Stimulated activated effector memory CD8-positive, alpha-beta T cell treated with anti-CD3 and anti-CD28 coated beads, Interleukin-12 subunit alpha, Interleukin-12 subunit beta, amount 100 ng/mL, for 72 hours (primary cell): ENCODE results near the gene ULBP3.
A peak's percentile ranks its signal among the peaks of the same experiment; 100 is the strongest.
"Not testable (repeated sequence)": the region's sequence is repeated elsewhere in the genome, so short reads cannot be mapped to it uniquely, and the experiment has no call there.

Experiments used
- ATAC-seq: fragments of 150-1000 bp; cut with Tn5 transposase; 2 replicates; pipeline ENCODE4 v1.10.0; 2021
- DNase-seq, 2 donors: peaks; one replicate each; pipeline ENCODE4 v3.0.0; 2021 to 2022; ENCODE audit warnings: low spot score in 2 of 2
- H3K27ac Mint-ChIP-seq: one replicate; pipeline ENCODE4 v1.8.0; 2022; ENCODE audit warnings: mild to moderate bottlenecking, mixed read lengths
- H3K36me3 Mint-ChIP-seq: one replicate; pipeline ENCODE4 v1.8.0; 2022; ENCODE audit warnings: mild to moderate bottlenecking, mixed read lengths
- H3K4me1 Mint-ChIP-seq: one replicate; pipeline ENCODE4 v1.8.0; 2022; ENCODE audit warnings: mixed read lengths
- H3K4me3 Mint-ChIP-seq: one replicate; pipeline ENCODE4 v1.8.0; 2022; ENCODE audit warnings: mild to moderate bottlenecking, mixed read lengths
- H3K9me3 Mint-ChIP-seq: one replicate; pipeline ENCODE4 v1.8.0; 2022; ENCODE audit warnings: mixed read lengths

Gene ULBP3

GRCh38 chr6:150059973-150060372, 8.9 kb downstream of the ULBP3 start:
- H3K4me1 Mint-ChIP-seq = peaks cover 19% of the 10 kb centered on the region
- H3K36me3 Mint-ChIP-seq, H3K4me3 Mint-ChIP-seq, H3K9me3 Mint-ChIP-seq, H3K27ac Mint-ChIP-seq, DNase-seq: not testable (repeated sequence)
- peak; percentile 82 for ATAC-seq

GRCh38 chr6:150058986-150059385, 9.9 kb downstream of the ULBP3 start:
- Mint-ChIP-seq H3K4me3 (no peak overlapping the region), H3K27ac (no peak overlapping the region), H3K9me3 (no peaks in the 10 kb centered on the region), H3K4me1 (peaks cover 15% of the 10 kb centered on the region), H3K36me3 (no peaks in the 10 kb centered on the region)
- DNase-seq = no peak
- no peak for ATAC-seq

GRCh38 chr6:150058231-150058792, 10.6 kb downstream of the ULBP3 start:
- Mint-ChIP-seq H3K4me1 (peaks cover 13% of the 10 kb centered on the region), H3K27ac (no peak overlapping the region), H3K4me3 (no peak overlapping the region), H3K9me3 (no peaks in the 10 kb centered on the region), H3K36me3 (no peaks in the 10 kb centered on the region)
- DNase-seq (no peak), ATAC-seq (no peak)

GRCh38 chr6:150057501-150057951, 11.4 kb downstream of the ULBP3 start:
- Mint-ChIP-seq H3K4me3 (no peak overlapping the region), H3K27ac (no peak overlapping the region), H3K36me3 (no peaks in the 10 kb centered on the region), H3K4me1 (peaks cover 19% of the 10 kb centered on the region), H3K9me3 (no peaks in the 10 kb centered on the region)
- ATAC-seq (no peak), DNase-seq (no peak)

- peaks cover 19% of the 10 kb centered on the region for H3K4me1 Mint-ChIP-seq
- ATAC-seq (no peak), DNase-seq (no peak)
- no peaks in the 10 kb centered on the region for H3K9me3 Mint-ChIP-seq
- H3K36me3 Mint-ChIP-seq = peaks cover 4% of the 10 kb centered on the region
- H3K27ac Mint-ChIP-seq = no peak overlapping the region
- H3K4me3 Mint-ChIP-seq = no peak overlapping the region
Measured at GRCh38 chr6:150056916-150057315, 12.0 kb downstream of the ULBP3 start.

GRCh38 chr6:150056156-150056555, 12.8 kb downstream of the ULBP3 start:
- ATAC-seq (no peak), DNase-seq (no peak)
- no peaks in the 10 kb centered on the region for H3K9me3 Mint-ChIP-seq
- H3K4me3 Mint-ChIP-seq = no peak overlapping the region
- peaks cover 4% of the 10 kb centered on the region for H3K36me3 Mint-ChIP-seq
- H3K27ac Mint-ChIP-seq = no peak overlapping the region
- peaks cover 19% of the 10 kb centered on the region for H3K4me1 Mint-ChIP-seq

GRCh38 chr6:150055131-150055530, 13.8 kb downstream of the ULBP3 start:
- Mint-ChIP-seq H3K4me3 (no peak overlapping the region), H3K4me1 (peaks cover 13% of the 10 kb centered on the region), H3K36me3 (peaks cover 4% of the 10 kb centered on the region), H3K9me3 (no peaks in the 10 kb centered on the region), H3K27ac (no peak overlapping the region)
- DNase-seq (no peak), ATAC-seq (no peak)

DNA sequence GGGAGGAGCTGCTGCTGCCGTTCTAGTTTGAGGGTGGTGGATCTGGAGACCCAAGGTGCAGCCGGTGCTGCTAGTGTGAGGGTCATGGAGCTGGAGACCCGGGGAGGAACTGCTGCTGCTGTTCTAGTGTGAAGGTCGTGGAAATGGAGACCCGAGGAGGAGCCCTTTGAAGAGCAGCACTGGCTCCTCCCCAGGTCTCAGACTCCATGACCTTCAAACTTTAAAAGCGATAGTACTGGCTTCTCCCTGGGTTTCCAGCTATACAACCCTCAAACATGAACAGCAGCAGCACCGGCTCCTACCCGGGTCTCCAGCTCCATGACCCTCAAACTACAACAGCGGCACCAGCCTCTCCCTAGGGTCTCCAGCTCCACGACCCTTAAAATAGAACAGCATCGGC, 15.5 kb downstream of the ULBP3 start:
- ATAC-seq = no peak
- DNase-seq = no peak
- H3K4me1 Mint-ChIP-seq = peaks cover 6% of the 10 kb centered on the region
- H3K27ac Mint-ChIP-seq = no peak overlapping the region
- no peaks in the 10 kb centered on the region for H3K9me3 Mint-ChIP-seq
- peaks cover 4% of the 10 kb centered on the region for H3K36me3 Mint-ChIP-seq
- H3K4me3 Mint-ChIP-seq = no peak overlapping the region

GRCh38 chr6:150050846-150051245, 18.1 kb downstream of the ULBP3 start:
- Mint-ChIP-seq H3K9me3 (no peaks in the 10 kb centered on the region), H3K4me1 (peaks cover 6% of the 10 kb centered on the region), H3K27ac (no peak overlapping the region), H3K4me3 (no peak overlapping the region), H3K36me3 (peaks cover 4% of the 10 kb centered on the region)
- DNase-seq = no peak
- ATAC-seq = no peak

DNA sequence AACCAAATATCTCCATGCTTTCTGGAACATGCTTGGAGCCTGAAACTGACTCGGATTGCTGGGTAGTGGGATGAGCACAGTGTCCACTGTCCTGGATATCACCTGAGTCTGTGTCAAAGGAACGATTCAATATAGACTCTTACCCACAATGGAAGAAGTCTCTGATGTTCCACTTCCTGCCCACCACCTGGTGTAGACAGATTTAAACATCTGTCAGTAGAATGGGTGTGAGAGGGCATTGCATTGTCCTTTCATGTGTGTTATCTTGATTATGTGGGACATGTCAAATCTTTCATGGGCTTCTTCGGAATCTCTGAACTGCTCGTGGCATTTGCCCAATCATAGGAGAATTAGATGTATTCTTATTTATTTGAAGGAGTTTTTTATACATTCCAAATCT, 20.8 kb downstream of the ULBP3 start:
- peaks cover 4% of the 10 kb centered on the region for H3K36me3 Mint-ChIP-seq
- peaks cover 5% of the 10 kb centered on the region for H3K4me1 Mint-ChIP-seq
- ATAC-seq (no peak), DNase-seq (no peak)
- H3K4me3 Mint-ChIP-seq = no peak overlapping the region
- H3K9me3 Mint-ChIP-seq = no peaks in the 10 kb centered on the region
- no peak overlapping the region for H3K27ac Mint-ChIP-seq

DNA sequence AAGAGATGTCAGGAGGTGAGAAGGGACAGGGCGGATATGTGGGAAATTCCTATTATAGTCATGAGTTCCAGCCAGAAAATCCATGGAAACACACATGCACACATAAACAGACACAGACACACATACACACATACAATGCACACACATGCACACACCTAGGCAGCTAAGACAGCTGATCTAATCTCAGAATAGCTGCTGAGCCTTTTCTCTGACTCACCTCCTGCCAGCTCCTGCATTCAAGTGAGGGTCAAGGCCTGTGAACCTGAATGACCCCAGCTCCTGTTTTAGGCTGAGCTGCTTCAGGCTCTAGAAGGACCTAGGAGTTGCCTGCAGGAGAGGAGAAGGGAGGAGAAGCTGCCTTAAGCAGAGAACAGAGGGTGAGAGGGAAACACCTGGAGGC, 22.0 kb downstream of the ULBP3 start:
- H3K4me3 Mint-ChIP-seq = no peak overlapping the region
- no peaks in the 10 kb centered on the region for H3K4me1 Mint-ChIP-seq
- H3K36me3 Mint-ChIP-seq = no peaks in the 10 kb centered on the region
- H3K27ac Mint-ChIP-seq = no peak overlapping the region
- H3K9me3 Mint-ChIP-seq = no peaks in the 10 kb centered on the region
- DNase-seq (no peak), ATAC-seq (no peak)

GRCh38 chr6:150044621-150045145, 24.2 kb downstream of the ULBP3 start:
- no peak overlapping the region for H3K4me3 Mint-ChIP-seq

DNA sequence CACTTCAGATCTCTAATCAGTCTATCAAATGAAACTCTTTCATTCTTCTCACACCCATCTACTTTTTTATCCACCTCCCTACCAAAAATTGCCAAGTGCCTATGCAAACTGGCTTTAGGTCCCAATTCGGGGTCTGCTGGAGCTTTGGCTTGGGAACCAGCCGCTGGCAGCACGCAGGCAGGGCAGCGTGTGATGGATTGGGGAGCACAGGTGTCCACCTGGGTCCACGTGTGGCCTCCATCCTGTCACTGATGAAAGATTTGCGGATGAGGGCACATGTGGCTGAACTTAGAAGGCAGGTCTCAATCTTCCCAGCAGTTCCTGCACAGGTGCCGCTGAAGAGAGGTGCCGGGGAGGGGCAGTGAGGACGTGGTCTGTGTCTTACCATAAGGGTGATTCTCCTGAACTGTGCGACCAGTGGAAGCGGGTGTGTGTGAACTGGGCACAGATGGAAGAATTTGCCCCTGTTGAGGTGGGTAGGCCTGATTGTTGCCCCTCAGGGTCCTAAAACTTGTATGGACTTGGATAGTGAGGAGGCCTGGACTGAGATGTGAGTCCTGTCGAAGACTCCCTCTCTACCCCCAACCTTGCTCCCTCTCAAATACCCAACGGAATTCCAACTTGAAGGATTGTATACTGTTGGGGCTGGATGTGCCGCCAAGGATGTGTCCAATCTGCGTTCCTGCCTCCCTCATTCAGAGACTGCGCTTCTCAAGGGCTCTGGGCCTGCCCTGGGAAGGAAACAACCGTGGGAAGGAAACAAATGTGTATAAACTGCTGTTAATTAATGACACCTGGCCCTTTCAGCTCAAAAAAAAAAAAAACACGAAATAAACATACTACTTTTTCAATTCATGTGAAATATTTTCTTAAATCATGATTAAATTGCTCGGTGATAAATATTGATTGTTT, 25.2 kb downstream of the ULBP3 start:
- no peak overlapping the region for H3K4me3 Mint-ChIP-seq
- H3K9me3 Mint-ChIP-seq = no peaks in the 10 kb centered on the region

More at GRCh38 chr6:150044621-150045145, 24.2 kb downstream of the ULBP3 start:
- H3K36me3 Mint-ChIP-seq = no peaks in the 10 kb centered on the region
- no peak for ATAC-seq
- no peak for DNase-seq
- no peak overlapping the region for H3K27ac Mint-ChIP-seq
- no peaks in the 10 kb centered on the region for H3K4me1 Mint-ChIP-seq
- H3K9me3 Mint-ChIP-seq = no peaks in the 10 kb centered on the region

DNA sequence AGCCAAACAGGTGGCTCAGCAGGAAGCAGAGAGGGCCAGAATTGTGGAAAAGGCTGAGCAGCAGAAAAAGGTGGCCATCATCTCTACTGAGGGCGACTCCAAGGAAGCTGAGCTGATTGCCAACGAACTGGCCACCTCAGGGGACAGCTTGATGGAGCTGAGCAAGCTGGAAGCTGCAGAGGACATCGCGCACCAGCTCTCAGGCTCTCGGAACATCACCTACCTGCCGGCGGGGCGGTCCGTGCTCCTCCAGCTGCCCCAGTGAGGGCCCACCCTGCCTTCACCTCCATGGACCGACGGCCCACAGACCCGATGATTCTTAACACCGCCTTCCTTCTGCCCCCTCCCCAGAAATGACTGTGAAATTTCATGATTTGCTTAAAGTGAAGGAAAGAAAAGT, 25.8 kb downstream of the ULBP3 start:
- H3K4me1 Mint-ChIP-seq = peaks cover 6% of the 10 kb centered on the region
- ATAC-seq = no peak
- H3K4me3 Mint-ChIP-seq = no peak overlapping the region
- H3K9me3 Mint-ChIP-seq = no peaks in the 10 kb centered on the region
- H3K27ac Mint-ChIP-seq = no peak overlapping the region
- H3K36me3 Mint-ChIP-seq = no peaks in the 10 kb centered on the region
- DNase-seq = no peak

More for the DNA sequence above, 25.2 kb downstream of the ULBP3 start:
- Mint-ChIP-seq H3K4me1 (no peaks in the 10 kb centered on the region), H3K27ac (no peak overlapping the region), H3K36me3 (no peaks in the 10 kb centered on the region)
- ATAC-seq (no peak), DNase-seq (no peak)

GRCh38 chr6:150038202-150039062, 30.5 kb downstream of the ULBP3 start:
- ATAC-seq = no peak
- Mint-ChIP-seq H3K36me3 (no peaks in the 10 kb centered on the region), H3K9me3 (no peaks in the 10 kb centered on the region), H3K4me3 (no peak overlapping the region), H3K4me1 (peaks cover 20% of the 10 kb centered on the region), H3K27ac (no peak overlapping the region)
- no peak for DNase-seq
